ENCODE results near the gene RELT. TPM values are rescaled to one million over a fixed set of nuclear protein-coding genes. Genes with fewer than 3 reads are reported as not detected.

The RELT gene
- total RNA-seq, 1 donor from 2014 or later = 5.2 TPM

GRCh38 chr11:73401217-73401923, 25.2 kb downstream of the RELT start:
- no peak overlapping the region for H3K27ac Mint-ChIP-seq (ENCODE audit: unreplicated experiment)

GRCh38 chr11:73401924-73402833, 26.0 kb downstream of the RELT start:
- no peak overlapping the region for H3K4me3 Mint-ChIP-seq (ENCODE audit: unreplicated experiment)
- DNase-seq (ENCODE audit: low read depth) = no peak
- Histone ChIP-seq H3K4me1 (ENCODE audit: insufficient read depth, low read length) (peaks cover 15% of the 10 kb centered on the region), H3K27ac (ENCODE audit: low read depth, low read length) (no peak overlapping the region), H3K9me3 (ENCODE audit: insufficient read depth, low read depth, low read length) (no peaks in the 10 kb centered on the region), H2AFZ (ENCODE audit: low read depth, low read length) (no peak overlapping the region), H4K20me1 (ENCODE audit: insufficient read depth, low read length) (peaks cover 7% of the 10 kb centered on the region), H3K27me3 (ENCODE audit: insufficient read depth, low read length) (no peaks in the 10 kb centered on the region), H3K79me2 (ENCODE audit: insufficient read depth, low read length) (no peaks in the 10 kb centered on the region), H3K4me3 (ENCODE audit: insufficient read depth, low read depth, low read length) (no peak overlapping the region), H3K36me3 (ENCODE audit: insufficient read depth, low read length) (no peaks in the 10 kb centered on the region), H3K9ac (ENCODE audit: low read length) (no peak overlapping the region), H3K4me2 (ENCODE audit: low read length) (no peak overlapping the region)
- peaks cover 15% of the 10 kb centered on the region for H3K4me1 Mint-ChIP-seq (ENCODE audit: low read depth, unreplicated experiment)
- H3K36me3 Mint-ChIP-seq (ENCODE audit: low read depth, unreplicated experiment) = peaks cover 7% of the 10 kb centered on the region
- H3K9me3 Mint-ChIP-seq (ENCODE audit: unreplicated experiment) = no peaks in the 10 kb centered on the region
- no peak overlapping the region for H3K27ac Mint-ChIP-seq (ENCODE audit: unreplicated experiment)
- TF ChIP-seq EZH2 (IDR thresholded peaks at IDR 0.05; ENCODE audit: insufficient read depth, low read length) (no peak), CTCF (IDR thresholded peaks at IDR 0.05; ENCODE audit: insufficient read depth, low read depth, low read length) (no peak)
- FAIRE-seq = no peak
- H3K27me3 Mint-ChIP-seq (ENCODE audit: low read depth, unreplicated experiment) = no peaks in the 10 kb centered on the region

More at GRCh38 chr11:73401217-73401923, 25.2 kb downstream of the RELT start:
- Mint-ChIP-seq H3K9me3 (ENCODE audit: unreplicated experiment) (no peaks in the 10 kb centered on the region), H3K4me3 (ENCODE audit: unreplicated experiment) (no peak overlapping the region), H3K36me3 (ENCODE audit: low read depth, unreplicated experiment) (peaks cover 7% of the 10 kb centered on the region), H3K4me1 (ENCODE audit: low read depth, unreplicated experiment) (peaks cover 15% of the 10 kb centered on the region), H3K27me3 (ENCODE audit: low read depth, unreplicated experiment) (no peaks in the 10 kb centered on the region)
- H3K27ac ChIP-seq (ENCODE audit: low read depth, low read length) = no peak overlapping the region
- H3K4me1 ChIP-seq (ENCODE audit: insufficient read depth, low read length) = peaks cover 15% of the 10 kb centered on the region
- H3K79me2 ChIP-seq (ENCODE audit: insufficient read depth, low read length) = no peaks in the 10 kb centered on the region
- TF ChIP-seq CTCF (IDR thresholded peaks at IDR 0.05; ENCODE audit: insufficient read depth, low read depth, low read length) (no peak), EZH2 (IDR thresholded peaks at IDR 0.05; ENCODE audit: insufficient read depth, low read length) (no peak)
- FAIRE-seq (no peak), DNase-seq (ENCODE audit: low read depth) (no peak)
- no peaks in the 10 kb centered on the region for H3K36me3 ChIP-seq (ENCODE audit: insufficient read depth, low read length)
- no peaks in the 10 kb centered on the region for H3K27me3 ChIP-seq (ENCODE audit: insufficient read depth, low read length)
- H4K20me1 ChIP-seq (ENCODE audit: insufficient read depth, low read length) = peaks cover 7% of the 10 kb centered on the region
- H3K9me3 ChIP-seq (ENCODE audit: insufficient read depth, low read depth, low read length) = no peaks in the 10 kb centered on the region
- H2AFZ ChIP-seq (ENCODE audit: low read depth, low read length) = no peak overlapping the region
- H3K9ac ChIP-seq (ENCODE audit: low read length) = no peak overlapping the region
- no peak overlapping the region for H3K4me2 ChIP-seq (ENCODE audit: low read length)
- H3K4me3 ChIP-seq (ENCODE audit: insufficient read depth, low read depth, low read length) = no peak overlapping the region

Measured in astrocyte (in vitro differentiated cells and primary cell).